AG09309 (cell line): ENCODE results near the gene UPF2.

Experiments
- DNase-seq: peaks from one replicate; pipeline ENCODE4 v3.0.0-alpha.2; 2010; ENCODE audit warnings: low read depth
- H3K4me3 ChIP-seq: 2 replicates; pipeline ENCODE4 v1.5.1; 2011; ENCODE audit warnings: mild to moderate bottlenecking, low read depth, low read length, moderate library complexity; ENCODE audit not compliant: control insufficient read depth
- CTCF ChIP-seq: IDR thresholded peaks from 2 replicates; pipeline ENCODE4 v1.5.1; 2011; ENCODE audit warnings: mild to moderate bottlenecking, low read depth, low read length, inconsistent platforms; ENCODE audit not compliant: insufficient read depth, control insufficient read depth; ENCODE audit errors: missing control alignments

UPF2 gene

GRCh38 chr10:11870461-11870780 is 172.2 kb downstream of the UPF2 start:
- no peak overlapping the region for H3K4me3 ChIP-seq
- TF ChIP-seq CTCF = no peak
- no peak for DNase-seq
